K562 (cell line): ENCODE measurements around the gene AP3B2. TPM values are rescaled to one million over a fixed set of nuclear protein-coding genes. Genes with fewer than 3 reads are reported as not detected.

Experiments used
- ATF3 ChIP-seq, 2 experiments: fragments of 450-650 bp in 1 of 2; sonication (generic) in 1 of 2; formaldehyde crosslinking in 1 of 2; IDR thresholded peaks in 1 of 2; conservative IDR thresholded peaks in 1 of 2; 2 replicates each; pipeline versions ENCODE4 v1.6.1 to v1.8.1; 2016 to 2023; ENCODE audit warnings: mild to moderate bottlenecking in 2 of 2, moderate library complexity in 2 of 2, inconsistent platforms in 1 of 2, missing genetic modification reagents in 1 of 2
- CTCFL ChIP-seq: IDR thresholded peaks from 2 replicates; pipeline ENCODE4 v1.6.1; 2011; ENCODE audit warnings: borderline replicate concordance, low read depth, mild to moderate bottlenecking, moderate library complexity, low read length; ENCODE audit not compliant: insufficient read depth, poor library complexity, severe bottlenecking
- FUS ChIP-seq: fragments of 200-400 bp; formaldehyde crosslinking; optimal IDR thresholded peaks from 2 replicates; pipeline ENCODE3; 2017; ENCODE audit warnings: low read depth, low read length
- HBP1 ChIP-seq: fragments of 450-650 bp; formaldehyde crosslinking; IDR thresholded peaks from 2 replicates; pipeline ENCODE4 v1.4.0; 2022; ENCODE audit warnings: missing genetic modification characterization
- LARP7 ChIP-seq: fragments of 450-650 bp; IDR thresholded peaks from 2 replicates; pipeline ENCODE4 v1.6.1; 2016
- MAZ ChIP-seq, 2 experiments: fragments of 450-650 bp in 1 of 2; sonication (generic) in 1 of 2; formaldehyde crosslinking; IDR thresholded peaks in 1 of 2; conservative IDR thresholded peaks in 1 of 2; 2 replicates each; pipeline versions ENCODE4 v1.4.0 to v1.5.0; 2020; ENCODE audit warnings: mild to moderate bottlenecking in 1 of 2, missing genetic modification reagents in 1 of 2
- MTF1 ChIP-seq: fragments of 250-450 bp; sonication (Bioruptor Pico); IDR thresholded peaks from 2 replicates; pipeline ENCODE4 v1.9.0; 2021; ENCODE audit warnings: moderate library complexity, mild to moderate bottlenecking, inconsistent platforms, borderline replicate concordance
- NCOA6 ChIP-seq: fragments of 450-650 bp; IDR thresholded peaks from 2 replicates; pipeline ENCODE4 v1.6.1; 2017; ENCODE audit warnings: mild to moderate bottlenecking
- NFIX ChIP-seq: fragments of 250-450 bp; sonication (Bioruptor Pico); IDR thresholded peaks from 2 replicates; pipeline ENCODE4 v1.4.0; 2020; ENCODE audit warnings: low read depth, mild to moderate bottlenecking, moderate library complexity
- RNF219 ChIP-seq: fragments of 250-450 bp; sonication (Bioruptor Pico); IDR thresholded peaks from 2 replicates; pipeline ENCODE4 v1.5.0; 2022; ENCODE audit warnings: mild to moderate bottlenecking
- SMARCE1 ChIP-seq: fragments of 450-650 bp; IDR thresholded peaks from 2 replicates; pipeline ENCODE4 v1.7.1; 2016; ENCODE audit warnings: mild to moderate bottlenecking
- THRB ChIP-seq: fragments of 450-650 bp; formaldehyde crosslinking; conservative IDR thresholded peaks from 2 replicates; pipeline ENCODE4 v1.4.0; 2022; ENCODE audit warnings: mild to moderate bottlenecking, missing genetic modification characterization
- VEZF1 ChIP-seq: fragments of 200-800 bp; sonication (Bioruptor generic); IDR thresholded peaks from 2 replicates; pipeline ENCODE4 v1.6.1; 2017; ENCODE audit warnings: missing genetic modification characterization, missing compliant biosample characterization
- ZKSCAN1 ChIP-seq: fragments of 150-350 bp; IDR thresholded peaks from 2 replicates; pipeline ENCODE4 v1.6.1; 2016; ENCODE audit warnings: low read depth, low read length
- ZNF121 ChIP-seq: sonication (generic); formaldehyde crosslinking; conservative IDR thresholded peaks from 2 replicates; pipeline ENCODE4 v1.8.0; 2022; ENCODE audit warnings: missing genetic modification reagents
- ZNF347 ChIP-seq: fragments of 450-650 bp; formaldehyde crosslinking; IDR thresholded peaks from 2 replicates; pipeline ENCODE4 v1.4.0; 2020; ENCODE audit warnings: low read depth, mild to moderate bottlenecking, moderate library complexity
- ZNF717 ChIP-seq: fragments of 250-450 bp; sonication (Bioruptor Pico); IDR thresholded peaks from 2 replicates; pipeline ENCODE4 v1.5.0; 2021
- polyA plus RNA-seq, 8 experiments: library from polyadenylated mRNA; depleted of rRNA in 4 of 8; stranded (reverse) in 5 of 8; unstranded in 3 of 8; fragments of >200 nt; fragmentation: Nextera tagmentation in 2 of 8; fragmentation: Illumina TruSeq in 1 of 8; extraction: Ambion mirVana in 2 of 8; extraction: Trizol in 1 of 8; gene quantifications; 2 replicates each; pipeline versions ENCODE4 v1.2.1 to v1.2.3, GENCODE V29; 2011 to 2014; ENCODE audit warnings: inconsistent platforms in 1 of 8, missing spikeins in 1 of 8
- total RNA-seq, 7 experiments: library from RNA; depleted of rRNA in 6 of 7; stranded (reverse); fragments of >200 nt in 6 of 7; fragmentation: Illumina TruSeq in 2 of 7; extraction: Trizol in 2 of 7; gene quantifications; 2 replicates each; pipeline versions ENCODE4 v1.2.1 to v1.2.3, GENCODE V29; 2011 to 2021; ENCODE audit warnings: low replicate concordance in 1 of 7

AP3B2 gene
- total and polyA plus RNA-seq, 9 of the 15 experiments (the other 6 are each of a cell fraction or from before 2014, with no cell fraction given) = 0.03 to 0.15 (median 0.10) TPM; not detected in 2

- TF ChIP-seq ATF3 (IDR thresholded peaks at IDR 0.05) (no peak), ATF3 (CRISPR knock-in tag; conservative IDR thresholded peaks at IDR 0.05) (no peak), SMARCE1 (no peak), VEZF1 (CRISPR knock-in tag) (peak; percentile 35), ZKSCAN1 (no peak), HBP1 (CRISPR knock-in tag) (no peak), ZNF121 (no peak), RNF219 (no peak), NCOA6 (no peak), CTCFL (no peak), THRB (CRISPR knock-in tag) (0 out of 2 replicates have a peak, but pooled peaks have one; percentile 34), NFIX (CRISPR knock-in tag) (no peak), ZNF717 (CRISPR knock-in tag) (no peak), MAZ (CRISPR knock-in tag; conservative IDR thresholded peaks at IDR 0.05 in 1 of 2, IDR thresholded peaks at IDR 0.05 in 1 of 2) (peak; percentile 32 to 70), ZNF347 (CRISPR knock-in tag) (no peak), LARP7 (no peak), FUS (no peak), MTF1 (CRISPR knock-in tag) (no peak)
Measured at GRCh38 chr15:82749951-82750830, 40.5 kb upstream of the AP3B2 start (continued).
